Fibroblast of pulmonary artery (primary cell): ENCODE results near the gene ASGR1.

ENCODE experiments used
- DNase-seq: peaks from one replicate; pipeline ENCODE4 v3.0.0-alpha.2; 2010; ENCODE audit warnings: low read depth
- H3K4me3 ChIP-seq: replicated peaks from 2 replicates; pipeline ENCODE4 v1.5.1; 2011; ENCODE audit warnings: low read depth, mild to moderate bottlenecking, control low read depth, low read length, moderate library complexity
- TF ChIP-seq, protein P1 (sequence below): IDR thresholded peaks from 2 replicates; pipeline ENCODE4 v1.5.1; 2011; ENCODE audit warnings: mild to moderate bottlenecking, control low read depth, low read length, inconsistent platforms; ENCODE audit errors: missing control alignments

Gene ASGR1

DNA sequence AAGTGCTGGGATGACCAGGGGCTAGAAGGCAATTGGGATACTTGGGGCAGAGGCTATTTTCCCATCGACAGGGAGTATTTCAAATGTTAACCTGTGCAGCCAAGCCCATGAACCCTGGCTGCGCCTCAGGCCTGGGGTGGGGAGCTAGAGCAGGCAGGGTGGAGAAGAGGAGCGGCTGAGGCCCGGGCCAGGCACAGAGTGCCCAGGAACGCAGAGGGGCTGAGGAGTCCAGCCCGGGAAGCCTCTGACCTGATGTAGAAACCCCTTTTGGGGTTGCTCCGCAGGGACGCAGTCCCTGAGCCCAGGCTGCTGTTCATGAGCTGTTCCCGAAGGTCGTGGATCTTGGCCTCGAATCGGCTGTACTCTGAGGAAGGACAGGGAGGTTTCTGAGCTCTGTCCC is 16.8 kb upstream of the ASGR1 start:
- DNase-seq: no peak
- no peak overlapping the region for H3K4me3 ChIP-seq
- TF ChIP-seq, protein P1, sequence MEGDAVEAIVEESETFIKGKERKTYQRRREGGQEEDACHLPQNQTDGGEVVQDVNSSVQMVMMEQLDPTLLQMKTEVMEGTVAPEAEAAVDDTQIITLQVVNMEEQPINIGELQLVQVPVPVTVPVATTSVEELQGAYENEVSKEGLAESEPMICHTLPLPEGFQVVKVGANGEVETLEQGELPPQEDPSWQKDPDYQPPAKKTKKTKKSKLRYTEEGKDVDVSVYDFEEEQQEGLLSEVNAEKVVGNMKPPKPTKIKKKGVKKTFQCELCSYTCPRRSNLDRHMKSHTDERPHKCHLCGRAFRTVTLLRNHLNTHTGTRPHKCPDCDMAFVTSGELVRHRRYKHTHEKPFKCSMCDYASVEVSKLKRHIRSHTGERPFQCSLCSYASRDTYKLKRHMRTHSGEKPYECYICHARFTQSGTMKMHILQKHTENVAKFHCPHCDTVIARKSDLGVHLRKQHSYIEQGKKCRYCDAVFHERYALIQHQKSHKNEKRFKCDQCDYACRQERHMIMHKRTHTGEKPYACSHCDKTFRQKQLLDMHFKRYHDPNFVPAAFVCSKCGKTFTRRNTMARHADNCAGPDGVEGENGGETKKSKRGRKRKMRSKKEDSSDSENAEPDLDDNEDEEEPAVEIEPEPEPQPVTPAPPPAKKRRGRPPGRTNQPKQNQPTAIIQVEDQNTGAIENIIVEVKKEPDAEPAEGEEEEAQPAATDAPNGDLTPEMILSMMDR: no peak

DNA sequence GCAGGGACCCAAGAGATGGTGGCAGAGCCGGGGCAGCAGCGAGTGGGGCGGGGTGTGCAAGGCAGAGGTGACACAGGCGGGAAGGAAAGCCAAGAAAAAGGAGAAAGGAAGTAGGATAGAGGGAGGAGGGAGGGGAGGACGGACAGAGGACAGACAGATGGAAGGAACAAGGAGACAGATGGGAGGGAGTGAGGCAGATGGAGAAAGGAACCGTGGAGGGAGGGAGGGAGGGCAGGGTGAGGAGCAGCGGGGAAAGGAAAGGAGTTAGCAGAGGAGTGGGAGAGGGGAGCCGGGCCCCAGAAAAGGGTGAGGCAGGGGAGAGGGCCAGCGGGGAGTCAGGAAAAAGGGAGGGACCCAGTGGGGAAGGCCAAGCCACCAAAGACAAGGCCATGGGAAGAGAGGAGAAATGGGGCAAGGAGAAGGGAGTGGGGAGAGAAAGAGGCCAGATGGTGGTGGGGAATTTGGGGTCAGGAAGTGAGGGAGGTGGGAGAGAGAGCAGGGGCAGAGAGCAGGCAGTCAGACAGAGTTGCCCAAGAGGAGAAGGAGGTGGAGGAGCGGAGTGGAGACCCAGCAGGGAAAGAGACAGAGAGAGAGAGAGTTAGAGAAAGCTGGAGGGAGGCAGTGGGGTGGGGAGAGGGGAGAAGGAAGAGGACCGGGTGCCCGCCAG is 13.2 kb upstream of the ASGR1 start:
- DNase-seq: no peak
- H3K4me3 ChIP-seq: no peak overlapping the region
- TF ChIP-seq, protein P1: no peak

DNA sequence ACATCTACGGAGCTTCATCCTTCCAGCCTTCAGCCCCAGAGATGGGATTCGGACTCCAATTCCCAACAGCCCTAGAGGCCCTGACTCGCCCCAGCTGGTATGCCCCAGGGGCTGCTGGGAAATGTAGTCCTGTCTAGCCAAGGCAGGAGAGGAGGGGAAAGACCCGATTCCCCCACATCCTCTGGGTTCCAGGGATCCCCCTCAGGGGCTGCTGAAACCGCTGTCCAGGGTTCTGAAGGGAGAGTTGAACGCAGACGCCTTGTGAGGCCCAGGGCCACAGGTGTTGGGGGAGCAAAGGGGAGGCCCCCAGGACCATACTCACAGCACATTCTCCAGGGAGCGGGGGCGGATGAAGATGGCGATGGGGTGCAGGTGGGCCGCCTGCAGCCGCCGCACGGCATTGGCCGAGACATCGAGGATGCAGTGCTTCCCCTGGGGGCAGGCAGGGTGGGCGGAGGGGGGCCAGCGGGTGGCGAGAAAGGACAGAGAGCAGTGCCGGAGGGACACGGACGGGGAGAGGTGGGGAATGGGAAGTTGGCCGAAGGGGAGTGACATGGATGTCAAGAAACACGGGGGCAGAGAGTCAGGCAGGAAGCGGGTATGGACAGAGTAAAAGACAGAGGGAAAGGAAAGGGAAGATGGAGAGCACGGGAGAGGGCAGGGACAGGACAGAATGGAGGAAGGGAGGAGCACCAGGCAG is 12.6 kb upstream of the ASGR1 start:
- DNase-seq: no peak
- H3K4me3 ChIP-seq: no peak overlapping the region
- TF ChIP-seq, protein P1: no peak

DNA sequence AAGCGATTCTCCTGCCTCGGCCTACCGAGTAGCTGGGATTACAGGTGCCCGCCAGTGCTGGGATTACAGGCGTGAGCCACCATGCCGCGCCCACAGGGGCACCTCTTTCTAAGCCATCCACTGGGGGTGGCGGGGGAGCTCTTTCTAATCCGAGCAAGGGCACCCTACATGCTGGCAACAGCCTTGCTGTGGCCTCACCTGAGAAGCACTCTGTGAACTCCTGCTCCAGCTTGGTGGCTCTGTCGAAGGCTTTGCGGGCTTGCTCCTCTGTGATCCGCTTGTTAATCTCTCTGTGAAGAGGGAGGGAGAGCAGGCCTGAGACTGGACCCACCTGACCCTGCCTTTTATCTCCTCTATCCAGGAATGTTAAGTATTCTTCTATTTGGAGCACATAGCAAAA is 11.9 kb upstream of the ASGR1 start:
- DNase-seq: no peak
- TF ChIP-seq, protein P1: no peak
- no peak overlapping the region for H3K4me3 ChIP-seq

DNA sequence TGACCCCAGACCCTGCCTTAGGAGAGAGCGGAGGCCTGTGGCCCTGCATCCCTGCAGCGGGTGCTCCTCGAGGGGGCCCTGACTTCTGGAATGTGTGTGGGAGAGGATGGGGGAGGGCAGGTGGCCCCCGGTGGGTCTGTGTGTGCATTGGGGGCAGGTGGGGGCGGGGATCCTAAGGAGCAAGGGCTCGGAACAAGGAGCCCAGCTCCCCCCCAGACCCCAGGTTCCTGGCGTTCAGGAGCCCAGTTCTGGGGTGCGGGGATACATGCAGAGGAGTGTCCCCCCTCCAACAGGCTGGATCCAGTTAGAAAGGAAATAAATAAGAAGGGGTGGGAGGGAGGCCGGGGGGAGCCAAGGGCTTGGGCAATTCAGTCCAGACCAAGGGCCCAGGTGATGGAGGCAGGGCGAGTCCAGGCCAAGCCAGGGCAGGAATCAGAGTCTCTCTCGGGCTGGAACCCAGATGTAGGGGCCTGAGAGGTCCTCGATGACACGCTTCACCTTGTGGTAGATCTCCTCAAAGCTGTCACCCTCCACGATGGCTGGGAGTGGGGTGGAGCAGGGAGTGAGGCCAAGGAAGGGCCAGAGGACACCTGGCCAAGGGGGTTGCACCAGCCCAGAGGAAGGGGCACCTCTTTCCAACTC is 11.2 kb upstream of the ASGR1 start:
- no peak for DNase-seq
- TF ChIP-seq, protein P1: no peak
- no peak overlapping the region for H3K4me3 ChIP-seq

DNA sequence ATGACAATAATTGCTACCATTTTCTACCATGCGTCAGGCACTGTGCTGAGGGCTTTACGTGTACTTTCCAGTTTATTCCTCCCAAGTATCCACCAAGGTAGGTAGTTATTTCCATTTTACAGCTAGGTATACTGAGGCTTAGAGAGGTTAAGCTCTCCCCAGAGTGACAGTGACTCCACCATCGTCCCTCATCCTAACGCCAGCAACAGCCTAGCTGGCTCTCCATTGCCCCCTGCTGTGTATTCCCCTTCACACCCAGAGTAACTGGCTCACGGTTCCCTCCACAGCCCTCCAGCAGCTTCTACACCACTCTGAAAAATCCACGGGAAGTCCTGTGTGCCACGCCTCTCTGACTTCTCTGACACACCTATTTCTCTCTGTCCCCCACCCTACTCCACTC is 7.1 kb upstream of the ASGR1 start:
- DNase-seq: peak; percentile 16
- TF ChIP-seq, protein P1: peak; percentile 26
- no peak overlapping the region for H3K4me3 ChIP-seq

DNA sequence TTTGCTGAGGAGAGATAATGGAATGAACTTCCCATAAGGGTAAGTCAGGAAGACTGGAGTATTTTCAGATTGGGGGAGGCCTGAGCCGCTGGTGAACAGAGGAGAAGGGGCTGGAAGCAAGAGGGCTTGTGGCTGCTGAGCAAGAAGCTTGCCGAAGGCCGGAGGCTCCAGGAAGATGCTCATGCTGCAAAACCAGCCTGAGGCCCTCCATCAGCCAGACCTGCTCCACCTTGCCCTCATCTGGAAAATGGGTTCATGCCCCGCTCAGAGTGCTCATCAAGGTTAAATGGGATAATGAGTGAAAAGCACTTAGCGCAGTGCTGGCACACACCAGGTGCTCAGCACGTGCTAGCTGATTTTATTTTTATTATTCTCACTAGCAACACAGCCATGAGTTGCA is 5.5 kb upstream of the ASGR1 start:
- no peak overlapping the region for H3K4me3 ChIP-seq
- TF ChIP-seq, protein P1: no peak
- DNase-seq: no peak
